Ureter (tissue), 1 donor: ENCODE results near the gene FAM90A1. TPM values are rescaled to one million over a fixed set of nuclear protein-coding genes. Genes with fewer than 3 reads are reported as not detected.

Experiments
- total RNA-seq: library from RNA; stranded (reverse); gene quantifications from one replicate; pipeline ENCODE4 v1.2.4, GENCODE V29; 2023
- donor health status: DM: yes; HTN: yes; CAD: no.

The FAM90A1 gene
- total RNA-seq, 1 donor from 2014 or later, result 0.65 TPM

Other genes with a start within 250 kb of the FAM90A1 start
- gene FOXJ2, start 194.9 kb downstream of the FAM90A1 start, total RNA-seq, result 21.1 TPM
- gene C3AR1, start 161.3 kb downstream of the FAM90A1 start, total RNA-seq, result 4.6 TPM
- 32.5 TPM for gene NECAP1, start 145.3 kb downstream of the FAM90A1 start, total RNA-seq
- 2.1 TPM for gene CLEC4A, start 104.0 kb downstream of the FAM90A1 start, total RNA-seq
- gene ZNF705A, start 70.6 kb downstream of the FAM90A1 start, total RNA-seq, result not detected
- not detected for gene CLEC6A, start 228.3 kb upstream of the FAM90A1 start, total RNA-seq